Measurements from ENCODE around the gene PLAC1.

PLAC1 gene

DNA sequence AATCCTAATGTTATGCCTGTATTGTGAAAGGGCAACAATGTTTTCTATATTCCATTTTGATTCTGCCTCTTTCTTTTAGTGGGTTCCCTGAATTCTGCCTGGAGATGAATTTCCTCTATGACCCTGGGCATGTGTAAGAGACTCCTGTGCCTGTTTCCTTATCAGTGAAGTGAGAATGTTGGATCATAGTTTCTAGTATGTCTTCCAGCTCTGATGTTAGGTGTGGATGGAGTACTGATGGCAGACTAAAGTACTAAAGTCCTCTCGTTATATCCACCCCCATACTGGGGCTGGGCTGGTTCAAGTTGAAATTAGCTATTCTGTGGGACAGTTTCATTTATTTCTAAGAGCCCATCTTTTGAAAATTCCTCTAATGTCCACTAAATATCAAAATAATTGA lies 29.6 kb downstream of the PLAC1 start:
- DNase-seq, result no peak

DNA sequence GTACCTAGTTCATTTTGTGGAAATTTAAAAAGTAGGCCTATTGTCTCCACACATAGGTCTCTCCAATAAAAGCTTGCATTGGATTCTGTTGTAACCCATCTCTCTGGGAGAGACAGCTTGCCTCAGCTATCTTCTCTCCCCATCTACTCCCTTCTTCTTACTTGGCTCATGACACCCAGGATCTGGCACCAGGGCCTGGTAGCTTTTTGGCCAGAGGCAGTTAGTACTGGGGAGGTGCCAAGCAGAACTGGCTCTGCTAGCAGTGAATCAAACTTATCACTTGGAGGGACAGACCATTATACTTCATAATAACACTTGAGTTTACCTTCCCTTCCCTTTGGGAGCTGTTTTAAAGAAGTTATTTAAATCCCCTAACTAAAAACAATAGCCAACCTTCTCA lies 31.8 kb downstream of the PLAC1 start:
- no peak for DNase-seq

DNA sequence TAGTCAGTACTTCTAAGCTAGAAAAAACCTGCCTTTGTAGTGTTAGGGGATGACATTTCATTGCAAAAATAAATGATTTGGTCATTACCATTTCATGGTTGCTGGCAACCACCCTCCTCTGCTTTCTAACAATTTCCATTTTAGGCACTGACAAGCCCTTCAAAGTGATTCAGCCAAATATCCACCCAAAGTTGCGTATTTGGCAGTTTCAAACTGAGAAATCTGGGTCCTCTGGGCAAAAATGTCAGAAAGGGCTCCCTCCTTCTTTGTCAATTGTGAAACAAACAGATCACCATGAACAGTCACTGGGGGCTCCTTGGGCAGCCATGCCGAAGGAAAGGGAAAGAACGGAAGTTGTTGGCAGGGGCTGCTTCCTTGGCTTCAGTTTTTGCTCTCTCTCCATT lies 33.0 kb downstream of the PLAC1 start:
- DNase-seq, result no peak

DNA sequence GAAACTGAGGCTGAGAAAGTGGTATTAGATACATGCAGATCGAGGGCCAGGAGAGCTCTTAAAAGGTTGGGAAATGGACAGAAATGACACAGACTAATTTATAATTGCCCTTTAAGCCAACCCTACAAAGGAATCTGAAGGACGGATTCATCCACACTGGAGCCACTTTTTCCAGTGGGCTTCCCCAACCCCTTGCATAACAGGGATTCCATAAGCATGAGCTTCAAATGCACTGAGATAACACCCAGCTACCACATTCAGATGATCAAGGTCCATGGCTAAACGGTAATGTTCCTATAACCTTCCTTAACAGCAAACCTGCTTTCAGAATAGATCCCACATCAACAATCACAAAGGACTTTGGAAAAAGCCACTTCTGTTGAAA lies 34.2 kb downstream of the PLAC1 start:
- DNase-seq, result no peak

DNA sequence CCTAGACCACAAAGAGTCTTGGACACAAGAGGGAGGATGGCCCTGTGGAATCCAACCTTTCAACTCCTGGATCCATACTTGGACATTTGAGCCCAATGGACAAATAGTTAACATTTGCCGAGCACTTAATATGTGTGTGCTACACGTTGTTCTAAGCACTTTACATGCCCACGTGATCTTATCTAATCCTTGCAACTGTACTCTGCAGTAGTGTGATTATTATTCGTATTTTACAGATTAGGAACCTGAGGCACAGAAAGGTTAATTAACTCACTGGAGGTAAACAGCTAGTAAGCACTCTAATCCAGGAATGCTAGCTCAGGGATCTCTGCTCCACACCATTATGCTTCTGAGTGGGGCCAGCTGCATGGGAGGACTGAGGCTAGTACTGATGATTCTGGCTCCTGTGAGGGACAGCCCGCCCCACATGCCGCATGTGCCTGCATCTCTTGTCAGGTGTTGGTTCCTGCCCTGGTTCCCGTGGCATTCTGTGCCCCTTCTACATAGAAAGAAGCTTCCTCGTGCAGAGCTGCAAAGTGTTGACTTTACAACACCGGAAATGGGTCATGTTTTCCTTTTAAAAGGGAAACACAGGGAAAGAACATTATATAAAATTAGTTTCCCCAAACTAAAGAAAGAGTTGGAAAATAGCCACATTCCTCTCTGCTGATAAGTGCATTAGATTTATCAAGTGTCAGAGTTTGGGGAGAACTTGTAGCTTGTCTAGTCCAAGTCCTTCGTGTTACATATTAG lies 34.8 kb downstream of the PLAC1 start:
- no peak for DNase-seq

DNA sequence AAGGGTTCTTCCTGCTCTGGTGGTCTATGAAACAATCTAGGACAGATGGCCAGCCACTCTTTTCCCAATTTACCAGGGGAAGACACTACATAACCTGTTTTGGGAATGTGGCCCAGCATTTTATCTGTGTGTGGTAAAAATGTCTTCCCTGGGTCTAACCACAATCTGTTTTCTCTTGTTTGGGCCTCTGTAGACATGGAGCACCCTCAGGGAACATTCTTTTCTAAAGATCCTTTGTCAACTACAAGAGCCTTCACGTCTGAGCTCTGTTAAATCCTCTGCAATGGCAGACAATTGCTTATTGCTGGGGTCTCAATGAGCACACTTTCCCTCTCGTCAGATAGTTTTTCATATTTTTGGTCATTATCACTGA lies 35.5 kb downstream of the PLAC1 start:
- DNase-seq, result no peak

DNA sequence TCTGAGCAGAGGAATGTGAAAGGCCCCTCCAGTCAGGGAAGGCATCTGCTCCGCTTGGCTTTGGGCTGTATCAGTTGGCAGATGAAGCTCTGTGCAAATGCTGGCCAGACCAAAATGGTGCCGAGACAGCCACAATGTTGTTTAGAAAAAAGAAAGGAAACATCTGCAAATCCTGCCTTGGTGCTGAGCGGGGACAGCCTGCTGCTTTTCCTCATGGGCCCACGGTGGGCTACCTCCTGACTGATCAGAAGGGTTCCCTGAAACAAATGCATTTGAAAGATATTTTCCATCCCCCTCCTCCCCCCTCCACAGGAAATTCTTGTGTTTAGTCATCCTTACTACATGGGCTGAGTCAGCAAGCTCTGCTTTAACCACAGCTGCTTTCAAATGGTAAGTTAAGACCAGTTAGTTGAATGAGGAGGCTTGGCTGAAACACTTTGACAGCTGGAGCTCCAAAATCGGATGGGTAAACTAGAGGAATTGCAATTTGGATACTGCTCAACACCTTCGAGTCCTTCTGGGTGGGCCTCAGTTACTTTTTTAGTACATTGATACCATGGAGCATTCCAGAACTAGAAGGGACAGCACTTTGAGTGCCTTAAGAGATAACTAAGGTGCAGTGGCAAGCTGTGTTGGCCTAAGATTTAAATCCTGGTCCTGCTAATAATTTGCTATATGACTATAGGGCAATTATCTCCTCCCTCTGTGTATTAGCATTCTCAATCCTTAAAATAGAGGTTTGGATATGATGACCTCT lies 36.0 kb downstream of the PLAC1 start:
- DNase-seq, result no peak

DNA sequence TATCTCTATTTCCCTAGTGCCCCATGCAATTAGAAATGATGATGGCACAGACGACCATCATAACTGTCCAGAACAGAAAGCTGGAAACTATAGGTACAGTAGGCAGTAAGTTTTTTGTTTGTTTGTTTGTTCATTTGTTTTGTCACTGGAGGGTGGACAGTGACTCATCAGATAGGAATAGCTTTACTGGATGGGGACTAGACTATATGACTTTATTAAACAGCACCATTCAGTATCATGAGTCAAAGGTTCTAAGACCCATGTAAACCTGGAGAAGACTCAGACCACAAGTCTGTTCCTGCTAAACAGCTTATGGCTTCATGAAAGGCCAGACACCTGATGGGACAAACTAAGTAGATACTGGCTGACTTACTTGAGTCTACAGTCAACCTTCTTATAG lies 38.4 kb downstream of the PLAC1 start:
- no peak for DNase-seq

DNA sequence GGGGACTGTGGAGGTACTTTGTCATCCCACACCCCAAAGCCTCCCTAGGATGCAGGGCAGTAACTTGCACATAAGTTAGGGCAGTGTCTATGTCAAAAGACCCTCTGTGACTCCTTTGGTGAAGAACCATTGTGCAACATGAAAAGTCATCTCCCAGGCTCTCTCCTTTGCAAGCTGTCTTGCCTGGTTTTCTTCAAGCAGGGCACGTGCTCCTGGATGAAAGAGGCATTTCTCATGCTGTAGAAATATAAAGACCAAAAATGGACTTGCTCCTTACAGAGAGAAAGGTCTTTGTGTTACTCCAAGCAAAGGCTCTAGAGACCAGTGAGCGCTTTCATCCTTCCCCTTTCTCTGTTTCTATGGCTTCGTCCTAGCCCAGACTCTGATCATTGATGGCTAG lies 44.9 kb downstream of the PLAC1 start:
- no peak for DNase-seq

DNA sequence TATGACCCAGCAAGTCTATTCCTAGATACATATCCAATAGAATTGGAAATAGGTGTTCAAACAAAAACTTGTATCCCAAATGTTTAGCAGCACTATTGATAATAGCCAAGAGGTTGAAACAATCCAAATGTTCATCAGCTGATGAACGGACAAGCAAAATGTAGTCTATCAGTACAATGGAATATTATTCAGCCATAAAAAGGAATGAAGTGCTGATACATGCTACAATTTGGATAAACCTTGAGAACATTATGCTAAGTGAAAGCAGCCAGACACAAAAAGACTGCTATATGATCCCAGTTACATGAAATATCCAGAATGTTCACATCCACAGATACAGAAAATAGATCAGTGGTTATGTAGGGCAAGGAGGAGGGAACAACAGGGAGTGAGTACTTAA lies 50.1 kb downstream of the PLAC1 start:
- DNase-seq, result no peak

DNA sequence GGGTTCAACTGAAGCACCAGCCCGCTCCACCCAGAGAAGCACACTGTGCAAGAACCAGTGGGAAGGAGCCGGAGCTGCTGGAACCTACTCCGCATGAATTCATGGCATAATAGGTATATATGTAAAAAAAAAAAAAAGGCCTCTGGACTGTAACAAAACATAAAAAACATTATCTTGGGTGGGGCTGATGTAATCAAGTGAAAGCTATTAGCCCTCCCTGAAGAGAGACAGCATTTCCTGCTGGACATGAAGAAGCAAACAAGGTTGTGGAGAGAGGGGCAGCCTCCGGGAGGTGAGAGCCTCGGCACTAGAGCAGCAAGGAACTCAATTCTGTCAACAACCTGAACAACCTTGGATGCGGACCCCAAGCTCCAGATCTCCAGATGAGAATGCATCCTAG lies 50.7 kb downstream of the PLAC1 start:
- DNase-seq, result no peak

DNA sequence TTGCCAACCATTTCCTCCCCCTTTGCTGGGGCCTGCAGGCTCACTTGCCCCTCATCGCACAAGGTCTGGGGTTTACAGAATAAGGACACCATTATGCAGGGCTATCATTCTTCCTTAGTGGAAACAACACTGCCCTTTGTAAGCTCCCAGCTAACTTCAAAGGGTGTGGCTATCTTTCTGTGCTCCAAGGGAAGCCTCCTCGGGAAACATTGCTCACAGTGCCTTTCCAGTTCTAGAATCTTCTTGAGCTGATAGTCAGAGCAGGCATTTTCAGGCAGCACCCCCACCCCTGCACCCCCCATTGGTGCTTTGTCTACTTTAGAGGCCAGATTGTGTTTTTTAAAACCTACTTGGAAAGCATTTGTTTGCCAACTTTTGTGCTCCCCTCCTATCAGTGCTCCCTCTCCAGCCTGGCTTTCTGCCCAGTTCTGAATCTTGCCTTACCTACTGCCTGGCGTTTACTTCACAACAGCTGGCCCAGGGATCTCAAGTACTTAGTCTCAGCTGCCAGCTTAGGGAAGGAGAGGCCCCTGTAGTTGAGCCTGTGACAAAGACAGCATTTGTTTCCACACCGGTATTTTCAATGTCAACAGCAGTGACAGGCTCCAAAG lies 53.5 kb downstream of the PLAC1 start:
- DNase-seq, result peak; percentile 90

DNA sequence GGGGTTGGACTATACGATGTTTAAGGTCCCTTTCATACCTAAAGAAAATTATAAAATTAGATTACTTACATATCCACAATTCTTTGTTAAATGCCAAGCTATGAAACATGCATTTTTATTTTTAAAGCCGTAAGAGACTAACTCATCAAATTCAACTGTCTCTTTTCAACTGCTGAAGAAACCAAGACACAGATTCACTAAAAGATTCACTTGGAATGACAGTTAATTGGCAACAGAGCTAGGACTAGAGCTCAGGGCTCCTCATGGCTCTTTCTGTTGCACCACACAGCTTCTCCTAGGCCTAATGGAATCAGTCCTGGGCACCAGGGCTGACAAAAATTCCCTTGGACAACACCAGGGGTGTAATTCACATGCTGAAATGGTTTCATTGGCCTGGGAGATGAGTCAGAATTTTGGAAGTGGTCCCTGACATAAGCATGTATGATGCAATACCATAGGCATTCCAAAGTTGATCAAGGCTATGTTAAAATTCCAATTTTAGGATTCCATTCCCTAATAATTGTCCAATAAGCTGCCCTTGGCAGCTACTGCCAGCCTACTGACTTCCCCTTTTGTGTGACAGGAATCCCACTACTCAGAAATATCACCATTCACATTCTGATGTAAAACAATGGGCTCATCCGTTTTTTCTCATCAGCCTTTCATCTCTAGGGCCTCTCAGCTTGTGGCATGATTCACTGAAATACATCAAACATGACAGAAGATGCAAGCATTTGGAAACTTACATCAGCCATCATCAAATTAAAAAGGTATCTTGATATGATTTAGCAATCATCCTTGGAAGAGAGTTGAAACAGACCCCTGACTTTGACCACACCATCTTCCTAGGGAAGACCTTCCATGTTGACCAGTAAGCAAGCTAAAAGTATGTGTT lies 54.2 kb downstream of the PLAC1 start:
- no peak for DNase-seq

DNA sequence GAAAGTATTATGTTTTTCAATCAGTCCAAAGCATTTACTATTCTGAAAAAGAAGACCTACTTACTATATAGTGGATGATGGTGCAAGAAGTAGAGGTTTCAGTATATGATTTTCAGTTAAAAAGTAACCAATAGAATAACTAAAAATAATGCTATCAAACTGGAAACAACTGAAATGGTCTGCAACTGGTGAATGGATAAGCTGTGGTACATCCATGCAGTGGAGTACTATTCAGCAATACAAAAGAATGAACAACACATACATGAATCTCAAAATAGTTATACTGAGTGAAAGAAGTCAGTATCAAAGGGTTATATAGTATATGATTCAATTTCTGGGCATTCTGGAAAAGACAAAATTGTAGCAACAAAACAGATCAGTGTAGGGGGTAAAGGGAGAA lies 55.9 kb downstream of the PLAC1 start:
- DNase-seq, result no peak

DNA sequence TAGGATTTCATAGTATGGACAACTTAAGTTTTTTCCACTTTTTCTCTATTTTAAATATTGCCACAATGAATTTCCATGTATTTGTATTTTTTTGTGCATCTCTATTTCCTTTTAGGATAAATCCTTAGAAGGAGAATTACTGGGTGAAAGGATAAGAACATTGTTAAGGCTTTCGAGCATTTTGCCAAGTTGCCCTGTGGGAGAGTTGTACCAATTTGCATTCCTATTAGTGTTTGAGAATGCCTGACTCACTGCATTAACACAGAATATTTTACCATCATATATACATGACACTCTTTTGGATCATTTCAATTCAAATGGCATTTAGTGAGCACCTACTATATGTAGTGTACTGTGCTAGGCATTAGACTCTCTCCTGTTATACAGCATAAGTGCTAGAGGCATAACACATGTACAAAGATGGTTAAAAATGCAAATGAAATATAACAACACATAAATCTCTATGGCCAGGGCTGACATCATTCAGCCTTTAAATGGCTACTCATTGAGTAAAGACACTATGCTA lies 57.0 kb downstream of the PLAC1 start:
- no peak for DNase-seq

DNA sequence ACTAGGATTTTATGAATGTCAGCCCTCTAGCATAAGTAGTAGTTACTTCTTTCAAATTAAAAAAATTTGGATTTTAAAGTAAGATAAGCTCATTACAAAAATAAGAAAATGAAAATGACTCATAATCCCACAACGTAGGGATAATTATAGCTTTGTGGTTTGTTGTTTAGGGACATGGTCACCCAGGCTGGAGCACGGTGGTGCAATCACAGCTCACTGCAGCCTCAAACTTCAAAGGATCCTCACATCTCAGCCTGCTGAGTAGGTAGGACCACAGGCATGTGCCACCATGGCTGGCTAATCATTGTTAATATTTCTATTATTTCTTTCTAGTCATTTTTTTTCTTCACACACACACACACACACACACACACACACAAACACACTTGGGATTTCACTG lies 57.6 kb downstream of the PLAC1 start:
- DNase-seq, result no peak

DNA sequence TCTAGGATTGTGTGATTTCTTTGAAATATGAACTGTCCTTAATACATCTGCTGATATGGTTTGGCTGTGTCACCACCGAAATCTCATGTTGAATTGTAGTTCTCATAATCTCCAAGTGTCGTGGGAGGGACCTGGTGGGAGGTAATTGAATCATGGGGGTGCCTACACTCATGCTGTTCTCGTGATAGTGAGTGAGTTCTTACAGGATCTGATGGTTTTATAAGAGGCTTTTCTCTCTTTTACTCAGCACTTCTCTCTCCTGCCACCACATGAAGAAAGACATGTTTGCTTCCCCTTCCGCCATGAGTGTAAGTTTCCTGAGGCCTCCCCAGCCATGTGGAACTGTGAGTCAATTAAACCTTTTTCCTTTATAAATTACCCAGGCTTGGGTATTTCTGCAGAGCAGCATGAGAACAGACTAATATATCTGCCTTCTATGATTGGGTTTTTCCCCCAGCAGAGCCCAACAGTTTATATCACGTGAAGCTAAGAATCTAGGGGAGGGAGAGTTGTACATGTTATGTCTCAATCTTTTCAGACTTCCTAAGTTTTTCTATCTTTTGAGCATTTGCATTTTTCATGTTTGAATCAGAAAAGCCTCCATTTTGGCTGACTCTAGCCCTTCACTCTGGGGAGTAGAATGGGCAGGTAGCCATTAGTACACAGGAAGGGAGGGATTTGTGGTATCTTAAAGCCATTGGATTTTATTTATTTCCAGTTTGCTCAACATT lies 58.9 kb downstream of the PLAC1 start:
- no peak for DNase-seq

DNA sequence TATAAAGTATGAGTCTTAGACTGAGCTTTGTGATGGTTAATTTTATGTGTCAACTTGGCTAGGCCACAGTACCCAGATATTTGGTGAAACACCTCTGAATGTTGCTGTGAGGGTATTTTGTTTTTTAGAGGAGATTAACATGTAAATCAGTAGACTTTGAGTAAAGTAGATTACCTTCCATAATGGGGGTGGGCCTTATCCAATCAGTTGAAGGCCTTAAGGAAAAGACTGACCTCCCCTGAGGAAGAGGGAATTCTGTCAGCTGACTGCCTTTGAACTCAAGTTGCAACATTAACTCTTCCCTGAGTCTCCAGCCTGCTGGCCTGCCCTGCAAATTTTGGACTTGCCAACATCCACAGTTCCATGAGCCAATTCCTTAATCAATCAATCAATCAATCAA lies 66.0 kb downstream of the PLAC1 start:
- DNase-seq, result no peak

DNA sequence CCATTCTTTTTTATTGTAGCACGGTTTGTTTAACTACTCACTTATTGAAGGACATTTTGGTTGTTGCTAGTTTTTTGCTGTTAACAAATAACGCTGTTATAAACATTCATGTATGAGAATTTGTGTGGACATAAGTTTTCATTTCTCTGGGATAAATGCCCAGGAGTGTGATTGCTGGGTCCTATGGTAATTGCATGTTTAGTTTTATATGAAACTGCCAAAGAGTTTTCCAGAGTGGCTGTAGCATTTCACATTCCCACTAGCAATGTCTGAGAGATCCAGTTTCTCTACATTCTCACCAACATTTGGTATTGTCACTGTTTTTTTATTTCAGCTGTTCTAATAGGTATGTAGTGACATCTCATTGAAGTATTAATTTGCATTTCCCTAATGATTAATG lies 66.8 kb downstream of the PLAC1 start:
- DNase-seq, result no peak

DNA sequence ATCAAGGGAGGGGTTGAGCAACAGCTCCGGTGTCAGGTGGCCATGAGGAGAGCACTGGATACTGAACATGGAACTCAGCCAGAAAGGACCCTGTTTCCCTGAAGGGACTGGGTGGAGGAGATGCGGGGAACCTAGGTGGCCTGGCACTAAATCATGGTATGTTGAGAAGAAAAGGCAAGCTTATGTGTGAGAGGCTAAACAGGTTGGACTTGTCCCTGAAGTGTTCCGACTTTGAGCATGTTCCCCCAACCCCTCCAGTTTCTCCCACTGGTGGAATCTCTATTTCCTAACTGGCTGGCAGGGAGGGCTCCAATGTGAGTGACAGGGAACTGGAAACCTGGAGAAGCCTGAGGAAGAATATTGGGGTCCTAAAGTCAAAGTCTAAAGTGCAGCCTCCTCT lies 69.5 kb downstream of the PLAC1 start:
- DNase-seq, result no peak

DNA sequence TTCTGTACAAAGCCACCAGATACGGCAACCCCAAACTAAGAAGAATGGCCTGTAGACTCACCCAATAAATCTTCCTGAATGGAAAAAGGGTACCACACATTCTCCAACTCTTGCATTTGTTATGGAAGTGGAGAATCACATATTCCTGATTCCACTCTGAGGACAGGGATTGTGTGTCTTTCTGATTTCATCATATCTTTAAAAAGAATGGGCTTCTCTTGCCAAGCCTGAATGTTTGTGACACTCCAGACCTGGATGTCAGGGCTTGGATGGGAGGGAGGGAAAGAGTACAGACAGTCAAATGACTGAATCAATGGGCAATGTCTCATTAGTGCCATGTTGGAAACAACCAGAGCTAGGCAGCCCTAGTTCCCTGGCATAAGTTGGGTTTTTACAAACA lies 77.4 kb downstream of the PLAC1 start:
- no peak for DNase-seq

DNA sequence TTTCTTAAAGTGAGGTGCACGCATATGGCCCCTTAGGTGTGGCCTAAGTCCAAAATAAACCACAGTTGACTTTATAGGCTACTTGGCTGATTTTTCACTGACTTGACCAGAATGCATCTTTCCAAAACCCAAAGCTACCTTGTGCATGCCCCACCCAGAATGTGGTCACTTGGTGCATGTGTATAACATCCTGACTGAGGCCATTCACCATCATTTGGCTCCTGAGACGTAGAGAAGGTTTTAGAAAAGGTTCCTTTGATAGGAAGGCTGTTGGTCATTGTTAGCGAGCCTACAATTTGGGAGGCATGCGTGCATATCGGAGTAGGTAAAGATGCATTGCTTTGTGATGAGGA lies 84.6 kb downstream of the PLAC1 start:
- no peak for DNase-seq
